Large intestine (tissue), 3 donors: ENCODE data around the gene STX7. TPM values are rescaled to one million over a fixed set of nuclear protein-coding genes. Genes with fewer than 3 reads are reported as not detected.

Experiments used
- DNase-seq, 2 donors: peaks; one replicate each; pipeline versions ENCODE4 v3.0.0 to v3.0.0-alpha.2; 2013
- H3K27ac ChIP-seq: one replicate; pipeline ENCODE4 v1.5.1; 2013; ENCODE audit warnings: low read length
- H3K27me3 ChIP-seq: 2 replicates; pipeline ENCODE4 v1.6.1; 2013; ENCODE audit warnings: low read length; ENCODE audit not compliant: control insufficient read depth, insufficient read depth
- H3K36me3 ChIP-seq: 2 replicates; pipeline ENCODE4 v1.6.1; 2013; ENCODE audit warnings: low read length; ENCODE audit not compliant: control insufficient read depth, insufficient read depth
- H3K4me1 ChIP-seq: one replicate; pipeline ENCODE4 v1.6.1; 2013; ENCODE audit warnings: low read length; ENCODE audit not compliant: control insufficient read depth, insufficient read depth
- H3K4me3 ChIP-seq: one replicate; pipeline ENCODE4 v1.5.1; 2013; ENCODE audit warnings: low read length
- H3K9me3 ChIP-seq: one replicate; pipeline ENCODE4 v1.6.1; 2013; ENCODE audit warnings: mild to moderate bottlenecking, low read depth, low read length, moderate library complexity; ENCODE audit not compliant: control insufficient read depth
- WGBS: methylation state at CpG from one replicate; pipeline ENCODE4 v1.1.5; 2013; ENCODE audit warnings: low lambda C conversion rate; ENCODE audit not compliant: insufficient coverage; 5-methylcytosine and 5-hydroxymethylcytosine counted together
- polyA plus RNA-seq: library from polyadenylated mRNA; unstranded; fragments of 120-200 nt; gene quantifications from one replicate; pipeline ENCODE4 v1.2.1, GENCODE V29; 2013

The STX7 gene
- polyA plus RNA-seq, 1 donor = 78.6 TPM

DNA sequence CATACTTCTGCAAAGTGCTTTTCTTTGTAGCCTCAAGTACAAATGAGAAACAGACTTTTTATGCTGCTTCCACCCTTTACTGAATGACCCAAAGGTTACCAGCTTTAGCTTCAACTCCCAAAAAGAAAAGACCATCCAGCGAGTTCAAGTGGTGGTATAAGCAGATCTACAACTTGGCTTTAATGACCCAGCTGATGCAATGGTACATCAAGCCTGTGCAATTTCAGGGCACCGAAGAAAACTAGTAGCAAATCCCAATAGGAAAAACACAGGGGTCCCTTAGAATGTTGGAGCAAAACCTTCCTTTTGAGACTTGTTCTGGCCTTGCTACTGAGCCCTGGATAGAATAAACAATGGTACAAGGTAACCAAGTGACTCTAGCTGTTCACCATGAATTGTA is 33.8 kb downstream of the STX7 start:
- no peaks in the 10 kb centered on the region for H3K9me3 ChIP-seq
- no peak for DNase-seq
- H3K36me3 ChIP-seq = peaks cover 6% of the 10 kb centered on the region
- no peaks in the 10 kb centered on the region for H3K4me1 ChIP-seq
- no peak overlapping the region for H3K4me3 ChIP-seq
- H3K27me3 ChIP-seq = no peaks in the 10 kb centered on the region
- no peak overlapping the region for H3K27ac ChIP-seq
- no CpG with 5 or more reads among the region's 2 CpGs for WGBS

DNA sequence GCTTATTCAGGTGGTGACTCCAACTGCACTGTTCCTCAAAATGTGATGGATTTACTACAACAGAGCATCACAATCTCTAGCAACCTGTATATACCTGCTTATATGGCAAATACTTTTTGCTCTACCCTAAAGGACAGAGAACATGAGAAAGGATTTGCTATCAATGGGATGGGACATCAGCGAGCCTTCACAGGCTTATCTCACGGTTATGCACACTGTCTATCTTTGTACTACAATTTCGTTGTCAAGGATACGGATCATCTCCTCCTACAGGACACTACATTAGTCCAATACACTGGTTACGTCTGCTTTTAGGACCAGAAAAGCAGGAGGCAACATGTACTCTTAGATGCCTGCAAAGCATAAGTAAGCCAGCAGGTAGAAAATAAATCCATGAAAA is 34.2 kb downstream of the STX7 start:
- Histone ChIP-seq H3K4me1 (no peaks in the 10 kb centered on the region), H3K9me3 (no peaks in the 10 kb centered on the region), H3K36me3 (peaks cover 8% of the 10 kb centered on the region), H3K27me3 (no peaks in the 10 kb centered on the region), H3K4me3 (no peak overlapping the region), H3K27ac (no peak overlapping the region)
- no peak for DNase-seq
- WGBS = no CpG with 5 or more reads among the region's 5 CpGs

DNA sequence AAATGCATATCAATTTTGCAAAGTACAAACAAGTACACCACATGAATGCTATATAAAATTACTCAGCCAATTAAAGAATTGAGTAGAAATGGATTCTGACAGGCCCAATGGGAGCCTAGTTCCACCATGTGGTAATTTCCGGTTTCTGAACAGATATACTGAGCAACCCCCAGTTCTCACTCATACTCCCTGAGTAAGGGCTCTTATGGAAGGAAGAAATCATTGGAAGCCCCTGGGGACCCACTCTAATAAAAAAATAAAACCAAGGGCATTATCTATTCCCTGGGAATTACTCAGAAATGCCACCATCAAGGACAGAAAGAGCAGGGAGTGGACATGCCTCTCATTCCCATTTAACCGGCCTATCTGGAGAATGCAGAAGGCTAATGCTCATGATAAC is 34.6 kb downstream of the STX7 start:
- Histone ChIP-seq H3K4me1 (no peaks in the 10 kb centered on the region), H3K4me3 (no peak overlapping the region), H3K9me3 (no peaks in the 10 kb centered on the region), H3K27ac (no peak overlapping the region), H3K36me3 (peaks cover 8% of the 10 kb centered on the region), H3K27me3 (no peaks in the 10 kb centered on the region)
- no peak for DNase-seq
- WGBS = no CpG with 5 or more reads among the region's 2 CpGs

DNA sequence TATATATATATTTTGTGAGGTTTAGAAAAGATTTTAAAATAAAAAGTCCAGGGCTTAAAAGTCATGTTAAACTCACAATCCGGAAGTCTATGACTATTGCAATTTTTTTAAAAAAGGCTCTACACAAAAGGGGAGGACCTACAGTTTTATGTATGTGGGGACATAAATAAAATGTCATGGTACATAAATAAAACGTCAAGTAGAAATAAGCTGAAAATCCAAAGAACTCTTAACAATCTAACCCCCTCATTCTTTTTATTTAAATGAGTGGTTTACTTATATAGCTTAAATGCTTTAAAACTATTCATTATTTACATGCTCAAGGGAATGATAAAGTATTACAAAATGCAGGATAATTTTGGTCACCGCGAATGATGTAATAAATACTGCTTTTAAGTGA is 36.2 kb downstream of the STX7 start:
- H3K27ac ChIP-seq = no peak overlapping the region
- H3K4me3 ChIP-seq = no peak overlapping the region
- no peaks in the 10 kb centered on the region for H3K27me3 ChIP-seq
- no peak for DNase-seq
- peaks cover 20% of the 10 kb centered on the region for H3K36me3 ChIP-seq
- H3K9me3 ChIP-seq = no peaks in the 10 kb centered on the region
- no peaks in the 10 kb centered on the region for H3K4me1 ChIP-seq
- 94% methylated on average over 4 of the region's 4 CpGs for WGBS

DNA sequence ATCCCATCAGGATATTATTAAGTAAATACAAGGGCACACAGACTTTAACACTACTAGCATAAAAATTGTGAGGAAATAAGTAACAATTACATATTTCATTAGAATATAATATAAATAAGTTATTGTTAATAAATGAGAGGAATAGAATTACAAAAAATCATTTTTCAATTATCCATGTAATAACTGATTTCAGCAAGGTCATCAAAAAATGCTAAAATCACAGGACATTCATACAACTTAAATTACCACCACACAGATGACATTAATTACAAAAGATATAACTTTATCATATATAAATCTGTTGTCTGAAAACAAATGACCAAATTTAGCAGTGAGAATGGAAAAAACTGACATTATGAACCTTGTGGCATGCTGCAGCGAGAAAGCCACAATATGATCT is 37.0 kb downstream of the STX7 start:
- H3K9me3 ChIP-seq = no peaks in the 10 kb centered on the region
- H3K27ac ChIP-seq = no peak overlapping the region
- no peak overlapping the region for H3K4me3 ChIP-seq
- WGBS = no CpG with 5 or more reads among the region's 1 CpG
- H3K36me3 ChIP-seq = peaks cover 20% of the 10 kb centered on the region
- DNase-seq = no peak
- H3K27me3 ChIP-seq = no peaks in the 10 kb centered on the region
- H3K4me1 ChIP-seq = no peaks in the 10 kb centered on the region

DNA sequence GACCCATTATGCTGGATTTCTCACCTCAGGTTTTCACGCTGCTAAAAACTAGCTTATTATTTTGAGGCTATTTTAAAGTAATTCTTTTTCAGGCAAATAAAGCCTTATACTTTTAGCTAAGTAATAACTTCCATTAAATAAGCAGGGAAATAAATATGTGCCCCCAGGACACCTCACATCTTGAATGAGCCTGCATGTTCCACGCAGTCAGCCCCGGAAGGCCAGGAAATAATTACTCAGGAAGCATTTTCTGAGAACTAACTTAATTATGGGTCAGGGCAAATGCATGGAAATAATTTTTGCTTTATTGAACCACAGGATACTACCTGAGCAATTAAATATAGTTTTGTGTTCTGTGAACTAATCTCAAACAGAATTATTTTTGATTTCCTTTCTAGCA is 41.1 kb downstream of the STX7 start:
- Histone ChIP-seq H3K4me1 (no peaks in the 10 kb centered on the region), H3K27ac (no peak overlapping the region), H3K4me3 (no peak overlapping the region), H3K9me3 (no peaks in the 10 kb centered on the region), H3K27me3 (no peaks in the 10 kb centered on the region), H3K36me3 (peaks cover 37% of the 10 kb centered on the region)
- DNase-seq = no peak
- 100% methylated on average over 1 of the region's 3 CpGs for WGBS

DNA sequence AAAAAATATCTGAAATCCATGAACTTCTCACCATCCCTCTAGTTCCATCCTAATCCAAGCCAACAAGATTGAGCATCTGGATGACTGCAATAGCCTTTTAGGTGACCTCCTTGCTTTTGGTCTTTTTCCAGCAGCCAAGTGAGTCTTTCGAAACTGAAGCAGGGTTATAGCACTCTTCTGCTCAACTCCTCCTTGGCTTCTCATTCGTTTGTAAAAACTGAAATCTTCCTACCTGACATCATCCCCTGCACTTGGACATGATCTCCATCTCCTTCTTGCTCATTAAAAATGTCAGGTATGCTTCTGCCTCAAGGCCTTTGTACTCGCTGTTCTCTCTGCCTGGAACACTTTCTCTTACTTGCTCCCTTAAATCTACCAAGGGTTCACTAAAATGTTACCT is 46.0 kb downstream of the STX7 start:
- Histone ChIP-seq H3K27ac (no peak overlapping the region), H3K9me3 (no peaks in the 10 kb centered on the region), H3K4me3 (no peak overlapping the region), H3K4me1 (no peaks in the 10 kb centered on the region), H3K27me3 (no peaks in the 10 kb centered on the region), H3K36me3 (peaks cover 67% of the 10 kb centered on the region)
- no peak for DNase-seq
- 90% methylated on average over 2 of the region's 3 CpGs for WGBS

DNA sequence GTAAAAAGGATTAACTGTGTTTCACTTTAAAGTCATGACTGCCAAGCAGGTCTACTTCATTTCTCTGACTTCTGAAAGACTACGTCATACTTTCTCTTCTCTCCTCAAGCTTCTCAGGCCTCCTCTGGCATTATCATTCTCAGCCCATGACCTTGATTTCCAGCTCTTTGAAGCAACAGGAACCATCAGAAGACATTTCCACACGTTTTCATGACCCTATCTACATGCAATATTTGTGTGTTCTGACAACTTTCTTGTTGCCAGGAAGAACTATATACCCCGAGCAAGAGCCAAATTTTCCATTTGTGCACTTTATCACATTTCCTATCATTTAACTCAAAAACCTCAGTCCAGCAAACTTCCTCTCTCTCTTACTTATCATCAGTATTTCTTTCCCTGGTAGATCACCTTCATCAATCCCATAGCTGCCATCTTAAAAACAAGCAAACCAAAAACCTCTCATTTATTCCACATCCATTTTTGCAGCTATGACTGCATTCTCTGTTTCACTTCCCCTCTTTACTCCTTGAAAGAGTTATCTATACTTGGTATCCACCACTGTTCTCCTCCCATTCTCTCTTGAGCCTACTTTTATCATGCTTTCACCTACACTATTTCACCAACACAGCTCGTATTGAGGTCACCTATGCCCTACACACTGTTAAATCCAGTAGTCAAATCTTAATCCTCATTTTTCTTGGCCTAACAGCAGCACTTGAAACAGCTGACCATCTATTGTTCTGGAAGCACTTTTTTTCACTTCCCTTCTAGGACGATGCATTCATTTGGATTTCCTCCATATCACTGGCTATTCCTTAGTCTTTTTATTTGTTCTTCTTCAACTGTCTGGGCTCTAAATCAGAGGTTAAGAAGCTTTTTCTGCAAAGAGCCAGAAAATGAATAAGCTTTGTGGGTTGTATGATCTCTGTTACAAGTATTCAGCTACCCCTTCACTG is 47.1 kb downstream of the STX7 start:
- no peaks in the 10 kb centered on the region for H3K4me1 ChIP-seq
- 93% methylated on average over 4 of the region's 5 CpGs for WGBS
- DNase-seq = no peak
- no peak overlapping the region for H3K27ac ChIP-seq
- no peaks in the 10 kb centered on the region for H3K9me3 ChIP-seq
- peaks cover 70% of the 10 kb centered on the region for H3K36me3 ChIP-seq
- H3K27me3 ChIP-seq = no peaks in the 10 kb centered on the region
- no peak overlapping the region for H3K4me3 ChIP-seq

DNA sequence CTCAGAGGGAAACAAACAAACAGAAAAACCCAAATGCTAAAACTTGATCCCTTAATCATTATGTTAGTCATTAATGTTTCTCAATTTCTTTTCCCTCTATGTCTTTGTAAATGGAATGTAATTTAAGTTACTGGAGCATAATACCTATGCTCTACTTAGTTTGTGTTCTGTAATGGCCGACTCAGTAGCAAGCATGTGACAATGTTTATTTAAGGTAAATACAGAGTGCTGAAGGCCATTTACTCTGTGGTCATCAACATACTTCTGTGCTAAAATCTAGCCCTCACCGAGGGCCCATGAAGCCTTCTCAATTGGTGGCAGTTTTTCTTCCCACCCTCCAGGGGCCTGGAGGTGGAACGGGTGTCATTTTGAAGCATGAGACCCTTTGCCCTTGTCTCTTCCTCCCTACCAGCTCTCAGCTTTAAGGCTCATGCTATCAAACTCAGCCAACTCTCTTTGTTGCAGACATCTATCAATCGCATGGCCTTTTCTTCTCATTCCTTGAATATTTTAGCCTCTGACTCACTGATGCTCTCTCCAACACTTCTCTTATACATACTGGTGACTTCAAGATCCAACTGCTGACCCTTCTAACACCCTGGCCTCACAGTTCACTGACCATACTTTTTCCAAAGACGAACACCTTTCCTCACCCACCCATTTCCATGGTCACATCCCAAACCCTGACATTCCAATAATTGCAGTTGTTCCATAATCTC is 48.2 kb downstream of the STX7 start:
- H3K9me3 ChIP-seq = no peaks in the 10 kb centered on the region
- peaks cover 70% of the 10 kb centered on the region for H3K36me3 ChIP-seq
- no peak for DNase-seq
- H3K27ac ChIP-seq = no peak overlapping the region
- H3K4me1 ChIP-seq = no peaks in the 10 kb centered on the region
- WGBS = 100% methylated on average over 1 of the region's 5 CpGs
- H3K27me3 ChIP-seq = no peaks in the 10 kb centered on the region
- no peak overlapping the region for H3K4me3 ChIP-seq

DNA sequence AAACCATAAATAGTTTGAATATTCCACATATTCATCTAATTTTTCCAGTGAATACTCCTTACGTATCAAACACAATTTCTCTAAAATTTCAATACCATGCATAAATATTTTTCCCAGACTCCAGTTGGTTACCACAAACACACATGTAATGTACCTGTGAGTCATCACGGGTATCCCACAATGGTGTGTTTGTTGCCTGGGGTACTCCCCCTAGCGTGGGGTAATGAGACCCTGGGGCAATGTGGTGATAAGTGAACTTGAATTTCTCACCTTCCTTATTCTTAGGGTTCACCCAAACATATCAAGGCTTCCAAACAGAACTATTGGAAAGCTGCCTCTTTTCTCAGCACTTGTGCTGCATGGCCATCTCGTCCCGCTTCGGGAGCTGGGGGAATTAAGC is 51.0 kb downstream of the STX7 start:
- no peak for DNase-seq
- no peak overlapping the region for H3K27ac ChIP-seq
- 100% methylated on average over 1 of the region's 6 CpGs for WGBS
- H3K36me3 ChIP-seq = peaks cover 66% of the 10 kb centered on the region
- no peaks in the 10 kb centered on the region for H3K27me3 ChIP-seq
- H3K4me3 ChIP-seq = no peak overlapping the region
- H3K4me1 ChIP-seq = no peaks in the 10 kb centered on the region
- H3K9me3 ChIP-seq = no peaks in the 10 kb centered on the region
